Activated CD4-positive, alpha-beta T cell treated with anti-CD3 and anti-CD28 coated beads, Interleukin-2, amount 50 U/mL, for 4 hours (primary cell): ENCODE results near the gene ITSN2.
A peak's percentile ranks its signal among the peaks of the same experiment; 100 is the strongest.
"Not testable (repeated sequence)": the region's sequence is repeated elsewhere in the genome, so short reads cannot be mapped to it uniquely, and the experiment has no call there.

Experiments used
- DNase-seq, 2 experiments: peaks; one replicate each; pipeline ENCODE4 v3.0.0-alpha.2; 2020

The ITSN2 gene

GRCh38 chr2:24362253-24362652 is 1.9 kb upstream of the ITSN2 start:
- DNase-seq: no peak

DNA sequence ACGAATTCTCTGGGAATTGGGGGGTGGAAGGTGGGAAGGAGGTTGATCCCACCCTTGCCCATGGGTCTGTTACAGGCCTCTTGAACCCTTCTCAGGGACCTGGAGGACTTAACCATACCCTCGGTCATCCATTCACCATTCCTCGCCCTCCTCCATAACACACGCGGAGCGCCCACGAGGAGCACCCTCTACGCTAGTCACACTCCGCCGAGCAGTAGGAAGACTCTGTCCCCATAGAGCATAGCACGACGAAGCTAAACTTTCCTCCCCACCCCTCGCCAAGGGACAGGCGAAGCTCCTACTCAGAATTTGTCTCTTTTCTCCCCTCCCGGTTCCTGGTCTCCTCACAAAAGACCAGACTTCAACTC is 611 bp upstream of the ITSN2 start:
- no peak for DNase-seq

DNA sequence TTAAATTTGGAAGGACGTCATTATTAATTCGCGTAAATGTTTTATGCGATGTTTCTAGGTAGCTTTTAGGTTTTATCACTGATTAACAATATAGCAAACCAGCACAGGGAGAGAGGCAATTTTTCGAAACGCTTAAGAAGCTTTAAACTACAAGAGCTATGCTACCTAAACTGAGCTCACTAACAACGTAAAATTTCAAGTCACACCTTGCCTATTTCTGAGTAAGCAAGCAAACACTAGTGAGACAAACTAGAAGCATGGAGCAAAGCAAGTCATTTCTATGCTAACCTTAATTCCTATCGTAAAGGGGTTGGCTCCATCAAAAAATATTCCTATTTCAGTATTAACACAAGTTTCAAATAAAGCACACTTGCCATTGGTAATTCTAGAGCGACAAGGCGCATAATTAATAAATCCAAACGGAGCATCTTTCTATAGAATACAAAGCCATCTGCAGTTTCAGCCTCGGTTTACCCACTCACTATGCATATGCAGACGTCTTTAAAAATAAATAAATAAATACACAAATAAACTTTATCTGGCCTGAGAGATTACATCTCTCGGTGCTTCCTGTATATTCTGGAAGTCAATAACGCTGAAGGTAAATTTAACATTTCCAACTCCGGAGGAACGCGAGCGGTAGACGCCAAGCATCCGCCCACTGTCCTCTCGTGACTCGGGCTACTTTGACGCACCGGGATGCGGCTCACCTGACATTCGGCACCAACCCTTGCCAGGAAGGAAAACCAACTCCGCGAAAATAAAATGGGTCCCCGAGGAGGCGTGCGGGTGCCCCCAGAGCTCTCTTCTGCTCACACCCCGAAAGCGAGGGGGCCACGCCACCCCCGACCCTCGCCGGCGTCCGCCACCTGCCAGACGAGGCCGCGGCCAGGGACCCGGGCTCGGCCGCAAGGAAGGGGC is 947 bp downstream of the ITSN2 start:
- DNase-seq: peak; percentile 36 to 38

- not testable (repeated sequence) for DNase-seq
Observed at GRCh38 chr2:24357767-24358166, 2.6 kb downstream of the ITSN2 start.

DNA sequence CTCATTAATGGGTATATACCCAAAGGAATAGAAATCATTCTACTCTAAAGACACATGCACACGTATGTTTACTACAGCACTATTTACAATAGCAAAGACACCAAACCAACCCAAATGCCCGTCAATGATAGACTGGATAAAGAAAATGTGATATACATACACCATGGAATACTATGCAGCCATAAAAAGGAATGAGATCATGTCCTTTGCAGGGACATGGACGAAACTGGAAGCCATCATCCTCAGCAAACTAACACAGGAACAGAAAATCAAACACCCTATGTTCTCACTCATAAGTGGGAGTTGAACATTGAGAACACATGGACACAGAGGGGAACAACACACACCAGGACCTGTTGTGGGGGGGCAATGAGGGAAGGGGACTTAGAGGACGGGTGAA is 3.2 kb downstream of the ITSN2 start:
- not testable (repeated sequence) for DNase-seq

DNA sequence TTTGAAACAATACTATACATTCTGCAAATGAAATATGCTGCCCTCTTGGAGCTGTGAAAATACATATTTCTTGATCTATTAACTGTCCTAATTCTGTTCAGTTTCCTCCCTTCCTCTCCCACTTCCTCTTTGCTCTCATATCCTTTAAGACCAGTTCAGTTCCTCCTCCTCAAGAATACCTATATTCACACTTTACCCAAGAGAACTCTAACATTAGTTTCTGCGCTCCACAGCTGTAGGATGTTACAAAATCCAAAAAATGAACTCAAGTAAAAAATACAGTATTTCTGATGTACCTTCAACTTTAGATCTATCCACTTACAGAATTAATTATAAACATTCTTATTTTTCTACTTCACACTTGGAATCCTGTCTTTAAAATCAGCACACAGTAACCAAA is 5.4 kb downstream of the ITSN2 start:
- DNase-seq: no peak

DNA sequence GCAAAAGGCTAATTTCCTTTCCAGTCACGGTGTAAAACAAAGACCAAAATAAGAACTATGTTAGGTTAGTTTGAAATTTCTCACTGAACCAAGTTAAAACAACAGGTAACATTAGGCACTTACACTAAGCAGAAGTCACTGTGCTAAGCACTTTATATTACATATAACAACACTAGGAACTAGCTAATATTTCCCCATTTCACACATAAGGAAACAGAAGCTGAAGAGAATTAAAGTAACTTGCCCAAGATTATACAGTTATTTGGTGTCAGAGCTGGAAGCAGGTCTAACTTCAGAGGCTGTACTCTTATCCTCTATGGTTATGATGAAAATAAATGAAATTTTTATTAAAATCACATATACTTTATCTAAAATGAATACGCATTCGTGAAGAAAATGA is 5.9 kb downstream of the ITSN2 start:
- DNase-seq: no peak

- DNase-seq: no peak
Observed at GRCh38 chr2:24353973-24354372, 6.4 kb downstream of the ITSN2 start.

- no peak for DNase-seq
Observed at GRCh38 chr2:24353364-24353763, 7.0 kb downstream of the ITSN2 start.

DNA sequence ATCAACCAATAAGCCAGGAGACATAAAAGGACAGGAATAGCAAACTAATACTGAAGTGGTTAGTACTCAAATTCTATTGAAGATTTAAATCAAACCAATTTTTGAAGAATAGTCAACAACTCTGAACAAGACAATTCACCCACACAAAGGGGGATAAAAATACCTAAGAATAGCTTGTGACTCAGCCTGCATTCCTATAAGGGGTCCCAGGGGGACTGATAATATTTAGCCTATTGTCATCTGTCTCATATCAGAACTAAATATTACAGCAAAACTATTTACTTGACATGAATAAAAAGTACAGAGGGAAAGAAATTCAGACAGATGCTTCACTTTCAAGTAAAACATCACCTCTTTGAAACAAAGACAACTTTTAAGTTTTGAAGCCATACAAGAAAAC is 7.7 kb downstream of the ITSN2 start:
- no peak for DNase-seq

GRCh38 chr2:24351981-24352380 is 8.4 kb downstream of the ITSN2 start:
- no peak for DNase-seq

DNA sequence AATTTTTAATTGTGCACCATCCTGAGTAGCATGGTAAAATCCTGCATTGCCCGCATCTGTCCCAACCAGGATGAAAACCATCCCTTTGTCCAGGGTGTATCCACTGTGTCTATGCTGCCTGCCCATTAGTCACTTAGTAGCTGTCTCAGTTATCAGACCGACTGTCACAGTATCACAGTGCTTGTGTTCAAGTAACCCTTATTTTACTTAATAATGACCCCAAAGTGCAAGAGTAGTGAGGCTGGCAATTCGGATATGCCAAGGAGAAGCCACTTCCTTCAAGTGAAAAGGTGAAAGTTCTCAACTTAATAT is 8.8 kb downstream of the ITSN2 start:
- DNase-seq: no peak

DNA sequence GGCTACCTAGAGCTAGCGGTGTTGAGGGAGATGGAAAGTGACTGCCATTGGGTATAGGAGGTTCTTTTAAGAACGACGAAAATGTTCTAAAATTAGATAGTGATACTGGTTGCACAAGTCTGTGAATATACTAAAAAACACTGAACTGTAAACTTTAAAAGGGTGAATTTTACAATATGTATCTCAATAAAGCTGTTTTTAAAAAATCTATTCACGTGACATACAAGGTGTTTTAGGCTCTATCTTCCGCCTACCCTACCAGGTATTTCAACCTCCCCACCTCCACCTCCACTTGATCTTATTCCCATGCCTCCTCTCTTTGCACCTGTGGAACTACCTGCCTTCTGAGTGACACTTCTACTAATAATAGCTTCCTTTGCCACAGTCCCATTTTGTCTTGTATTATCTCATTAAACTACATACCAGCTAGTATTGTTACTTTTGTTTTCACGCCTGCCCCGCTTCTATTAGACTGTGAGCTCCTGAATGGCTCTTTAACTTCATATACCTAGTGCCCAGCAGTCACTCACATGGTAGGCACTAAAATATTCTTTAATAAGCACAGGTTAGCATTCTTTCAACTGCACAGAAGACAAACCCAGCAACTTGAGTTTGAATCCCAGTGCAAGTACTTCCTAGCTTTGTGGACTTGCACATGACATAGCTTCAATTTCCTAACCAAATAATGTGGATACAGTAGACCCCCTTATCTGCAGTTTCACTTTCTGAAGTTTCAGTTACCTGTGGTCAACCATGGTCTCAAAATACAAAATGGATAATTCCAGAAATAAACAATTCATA is 9.3 kb downstream of the ITSN2 start:
- no peak for DNase-seq

- no peak for DNase-seq
Observed at GRCh38 chr2:24349097-24349496, 11.2 kb downstream of the ITSN2 start.

DNA sequence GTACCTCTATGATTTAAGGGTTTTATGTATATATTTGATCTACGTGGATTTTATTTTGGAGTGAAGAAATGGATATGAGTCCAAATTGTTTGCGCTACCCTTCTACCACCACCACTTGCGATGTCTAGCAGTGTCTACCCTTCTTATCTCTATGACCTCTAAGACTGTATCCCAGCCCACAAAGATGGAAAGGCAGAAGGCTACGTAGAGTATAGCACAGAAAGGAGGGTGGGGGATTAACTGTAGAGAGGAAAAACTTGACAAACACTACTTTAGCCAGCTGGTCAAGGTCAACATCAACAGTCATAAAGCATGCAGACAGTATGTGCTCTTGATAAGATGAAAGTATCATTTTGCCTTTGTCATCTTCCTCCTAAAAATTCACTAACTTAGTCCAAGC is 14.4 kb downstream of the ITSN2 start:
- no peak for DNase-seq

- DNase-seq: no peak
Observed at GRCh38 chr2:24343225-24343882, 17.0 kb downstream of the ITSN2 start.

DNA sequence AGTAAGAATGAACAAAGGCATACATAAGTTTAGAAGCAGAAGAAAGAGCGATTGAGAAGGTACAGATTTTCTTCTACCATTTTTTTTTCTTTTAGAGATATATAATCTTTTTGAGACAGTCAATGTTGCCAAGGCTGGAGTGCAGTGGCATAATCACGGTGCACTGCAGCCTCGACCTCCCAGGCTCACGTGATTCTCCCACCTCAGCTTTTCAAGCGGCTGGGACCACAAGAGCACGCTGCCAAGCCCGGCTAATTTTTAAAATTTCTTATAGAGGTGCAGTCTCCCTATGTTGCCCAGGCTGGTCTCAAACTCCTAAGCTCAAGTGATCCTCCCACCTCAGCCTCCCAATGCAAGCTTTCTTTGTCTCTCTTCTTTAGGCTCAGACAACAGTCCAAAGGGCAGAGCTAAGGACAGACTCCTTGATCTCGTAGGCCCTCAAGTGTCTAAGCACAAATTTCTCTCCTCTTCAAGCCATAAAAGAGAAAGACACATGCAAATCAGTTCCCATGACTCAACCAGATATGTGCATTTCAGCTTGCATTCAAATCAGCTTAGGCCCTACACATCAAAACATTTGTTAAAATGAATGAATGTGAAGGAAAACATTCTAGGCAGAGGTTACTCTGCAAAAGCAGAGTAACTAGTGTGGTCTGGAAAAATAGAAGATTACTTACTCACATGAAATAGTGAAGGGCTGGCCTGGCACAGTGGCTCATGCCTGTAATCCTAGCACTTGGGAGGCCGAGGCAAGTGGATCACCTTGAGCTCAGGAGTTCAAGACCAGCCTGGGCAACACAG is 18.0 kb downstream of the ITSN2 start:
- no peak for DNase-seq

DNA sequence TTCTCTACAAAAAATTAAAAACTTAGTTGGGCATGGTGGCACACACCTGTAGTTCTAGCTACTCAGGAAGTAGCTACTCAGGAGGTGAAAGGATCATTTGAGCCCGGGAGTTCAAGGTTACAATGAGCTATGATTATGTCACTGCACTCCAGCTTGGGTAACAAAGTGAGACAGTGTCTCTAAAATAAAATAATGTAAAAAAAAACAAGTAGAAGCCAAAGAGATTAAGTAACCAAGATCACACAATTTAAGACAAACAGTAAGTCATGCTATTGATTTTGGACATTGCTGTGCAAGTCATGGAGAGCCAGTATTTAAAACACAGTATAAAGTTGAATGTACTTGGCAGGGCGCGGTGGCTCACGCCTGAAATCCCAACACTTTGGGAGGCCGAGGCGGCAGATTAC is 20.5 kb downstream of the ITSN2 start:
- no peak for DNase-seq

DNA sequence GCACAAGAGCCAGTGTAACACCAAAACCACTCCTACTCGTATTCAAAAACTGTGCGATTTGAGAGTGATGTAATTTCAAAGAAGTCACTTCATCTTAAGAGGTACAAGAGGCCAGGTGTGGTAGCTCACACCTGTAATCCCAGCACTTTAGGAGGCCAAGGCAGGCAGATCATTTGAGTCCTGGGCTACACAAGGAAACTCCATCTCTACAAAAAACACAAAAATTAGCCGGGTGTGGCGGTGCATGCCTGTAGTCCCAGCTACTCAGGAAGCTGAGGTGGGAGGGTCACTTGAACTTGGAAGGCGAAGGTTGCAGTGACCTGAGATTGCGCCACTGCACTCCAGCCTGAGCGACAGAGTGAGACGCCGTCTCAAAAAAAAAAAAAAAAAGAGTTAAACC is 21.2 kb downstream of the ITSN2 start:
- not testable (repeated sequence) for DNase-seq

GRCh38 chr2:24337890-24338289 is 22.4 kb downstream of the ITSN2 start:
- DNase-seq: no peak

DNA sequence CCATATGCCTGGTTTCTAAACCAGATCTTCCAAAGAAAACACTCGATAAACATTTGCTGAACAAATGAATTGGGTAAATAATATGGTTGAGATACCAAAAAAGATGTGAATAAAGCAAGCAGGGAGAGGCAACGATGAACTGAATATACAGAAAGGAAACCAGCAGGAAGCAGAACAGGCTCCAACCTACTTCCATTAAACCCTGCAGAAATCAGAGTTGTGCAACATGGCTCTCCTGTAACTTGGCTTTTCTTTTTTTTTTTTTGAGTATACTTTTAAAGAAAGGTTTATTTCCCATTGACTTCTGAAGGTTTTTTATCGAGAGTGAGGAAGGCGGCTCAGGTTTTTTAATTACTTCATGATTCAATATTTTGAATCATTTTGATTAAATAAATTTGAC is 23.5 kb downstream of the ITSN2 start:
- no peak for DNase-seq

DNA sequence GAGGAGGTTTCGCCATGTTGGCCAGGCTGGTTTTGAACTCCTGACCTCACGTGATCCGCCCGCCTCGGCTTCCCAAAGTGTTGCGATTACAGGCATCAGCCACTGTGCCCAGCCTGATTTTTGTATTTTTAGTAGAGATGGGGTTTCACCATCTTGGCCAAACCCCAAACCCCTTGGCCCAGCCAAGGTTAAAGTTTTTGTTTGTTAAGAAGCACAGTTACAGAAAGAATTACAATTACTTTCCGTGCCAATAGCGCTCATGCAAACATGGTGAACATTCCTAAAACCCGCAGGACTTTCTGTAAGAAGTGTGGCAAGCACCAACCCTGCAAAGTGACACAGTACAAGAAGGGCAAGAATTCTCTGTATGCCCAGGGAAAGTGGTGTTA is 26.1 kb downstream of the ITSN2 start:
- no peak for DNase-seq
